Measurements from ENCODE around the gene UTP14C.
"Not testable (repeated sequence)": the region's sequence is repeated elsewhere in the genome, so short reads cannot be mapped to it uniquely, and the experiment has no call there.

Gene UTP14C

GRCh38 chr13:51981355-51981754, 43.1 kb upstream of the UTP14C start:
- no peak for TF ChIP-seq CTCF (IDR thresholded peaks at IDR 0.05; ENCODE audit: low read depth, low read length)
- H3K4me3 ChIP-seq (replicated peaks in 1 of 2; ENCODE audit: low read depth in 2 of 2, low read length in 2 of 2), result no peak overlapping the region
- peak; percentile 19 to 25 for DNase-seq (ENCODE audit: low read depth in 2 of 2)

- not testable (repeated sequence) for DNase-seq (ENCODE audit: low read depth in 2 of 2); H3K4me3 ChIP-seq (replicated peaks in 1 of 2; ENCODE audit: low read depth in 2 of 2, low read length in 2 of 2)
Observed at GRCh38 chr13:51983292-51983691, 41.2 kb upstream of the UTP14C start.

- not testable (repeated sequence) for DNase-seq (ENCODE audit: low read depth in 2 of 2); H3K4me3 ChIP-seq (replicated peaks in 1 of 2; ENCODE audit: low read depth in 2 of 2, low read length in 2 of 2)
Observed at GRCh38 chr13:51984904-51985303, 39.6 kb upstream of the UTP14C start.

GRCh38 chr13:51988988-51989618, 35.4 kb upstream of the UTP14C start:
- no peak for TF ChIP-seq CTCF (IDR thresholded peaks at IDR 0.05; ENCODE audit: low read depth, low read length)
- no peak for DNase-seq (ENCODE audit: low read depth in 2 of 2)
- H3K4me3 ChIP-seq (replicated peaks in 1 of 2; ENCODE audit: low read depth in 2 of 2, low read length in 2 of 2), result no peak overlapping the region

GRCh38 chr13:51993713-51994112, 30.8 kb upstream of the UTP14C start:
- TF ChIP-seq CTCF (IDR thresholded peaks at IDR 0.05; ENCODE audit: low read depth, low read length), result no peak
- no peak for DNase-seq (ENCODE audit: low read depth in 2 of 2)

GRCh38 chr13:51995677-51996551, 28.6 kb upstream of the UTP14C start:
- TF ChIP-seq CTCF (IDR thresholded peaks at IDR 0.05; ENCODE audit: low read depth, low read length), result no peak
- H3K4me3 ChIP-seq (replicated peaks in 1 of 2; ENCODE audit: low read depth in 2 of 2, low read length in 2 of 2), result no peak overlapping the region
- peak in 1 of 2 donors; percentile 85 for DNase-seq (ENCODE audit: low read depth in 2 of 2)

More at GRCh38 chr13:51993713-51994112, 30.8 kb upstream of the UTP14C start:
- no peak overlapping the region for H3K4me3 ChIP-seq (replicated peaks in 1 of 2; ENCODE audit: low read depth in 2 of 2, low read length in 2 of 2)

- DNase-seq (ENCODE audit: low read depth in 2 of 2), result no peak
- no peak for TF ChIP-seq CTCF (IDR thresholded peaks at IDR 0.05; ENCODE audit: low read depth, low read length)
- H3K4me3 ChIP-seq (replicated peaks in 1 of 2; ENCODE audit: low read depth in 2 of 2, low read length in 2 of 2), result no peak overlapping the region
Observed at GRCh38 chr13:51996641-51997040, 27.9 kb upstream of the UTP14C start.
